NCI-H774 (cell line): ENCODE measurements around the gene APOL1.
A peak's percentile ranks its signal among the peaks of the same experiment; 100 is the strongest.
"Not testable (repeated sequence)": the region's sequence is repeated elsewhere in the genome, so short reads cannot be mapped to it uniquely, and the experiment has no call there.

Experiments used
- DNase-seq: peaks from one replicate; lab custom pipeline; 2025; lab: John Stamatoyannopoulos, UW

The APOL1 gene

GRCh38 chr22:36225333-36225922 is 27.5 kb upstream of the APOL1 start:
- DNase-seq = no peak

DNA sequence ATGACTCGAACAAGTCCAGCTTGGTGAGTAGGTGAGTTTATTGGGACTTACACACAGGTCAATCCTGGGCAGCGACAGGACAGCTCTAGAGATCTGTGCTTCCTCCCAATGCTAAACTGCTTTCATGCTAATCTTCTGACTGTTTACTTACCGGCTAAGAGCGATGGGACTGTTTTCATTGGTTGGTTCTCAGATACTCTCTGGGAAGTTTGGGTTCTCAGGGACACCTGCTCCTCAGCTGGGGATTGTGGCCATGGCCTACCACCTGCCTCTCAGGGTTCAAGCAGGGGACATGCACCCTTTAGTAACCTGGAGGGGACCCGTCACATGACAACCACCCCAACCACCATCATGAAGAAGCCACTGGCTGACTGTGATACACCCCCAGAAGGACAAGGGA is 26.7 kb upstream of the APOL1 start:
- no peak for DNase-seq

DNA sequence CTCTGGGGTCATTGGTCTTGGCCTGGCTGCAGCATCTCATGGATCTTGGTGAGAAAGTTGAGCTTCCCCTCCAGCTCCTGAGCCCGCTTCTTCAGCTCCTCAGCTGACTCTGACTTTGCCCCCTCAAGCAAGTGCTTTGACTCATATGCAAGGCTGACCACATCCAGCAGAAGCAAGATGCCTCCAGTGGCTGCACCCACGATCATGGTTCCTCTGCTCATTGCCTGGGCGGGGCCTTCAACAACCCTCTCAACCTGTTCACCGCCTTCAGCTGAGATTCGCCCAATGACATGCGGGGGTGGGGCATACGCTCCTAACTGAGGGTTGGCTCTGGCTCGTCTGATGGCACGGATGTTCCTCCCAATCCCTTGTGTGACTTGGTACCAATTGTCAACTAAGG is 25.5 kb upstream of the APOL1 start:
- no peak for DNase-seq

DNA sequence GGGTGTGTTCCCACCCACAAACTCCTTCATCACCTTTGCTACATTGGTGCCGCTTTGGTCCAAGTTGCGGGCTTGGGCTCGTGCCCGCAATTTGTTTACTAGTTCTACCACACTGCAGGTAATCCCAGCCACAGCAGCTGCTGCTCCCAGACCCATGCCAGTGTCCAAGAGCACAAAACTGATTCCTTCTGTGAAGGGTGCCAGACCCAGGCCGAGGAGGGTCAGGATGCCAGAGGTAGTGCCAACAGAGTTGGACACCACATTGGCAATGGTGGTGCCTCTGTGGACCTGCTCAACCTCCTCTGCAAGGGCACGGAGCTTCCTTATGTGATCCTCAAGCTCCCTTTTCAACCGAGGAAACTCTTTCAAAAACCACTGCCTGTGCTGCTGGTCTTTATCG is 25.1 kb upstream of the APOL1 start:
- no peak for DNase-seq

DNA sequence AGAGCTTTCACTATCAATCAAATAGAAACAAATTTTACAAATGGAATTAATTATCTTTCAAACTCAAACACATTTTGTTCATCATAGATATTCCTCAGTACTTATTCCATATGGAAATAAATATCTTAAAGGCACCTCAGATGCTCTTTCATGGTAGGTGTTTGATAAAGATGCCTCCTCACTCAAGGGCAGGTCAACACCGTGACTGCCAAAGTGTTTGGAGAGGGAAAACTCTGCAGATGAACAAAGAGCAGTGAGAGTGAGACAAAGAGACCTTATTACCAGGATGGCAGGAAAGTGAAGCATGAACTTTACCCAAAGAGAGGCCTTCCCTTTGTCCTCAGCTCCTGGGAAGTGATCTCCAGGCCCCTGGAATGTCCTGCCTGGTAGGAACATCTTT is 24.6 kb upstream of the APOL1 start:
- DNase-seq = not testable (repeated sequence)

DNA sequence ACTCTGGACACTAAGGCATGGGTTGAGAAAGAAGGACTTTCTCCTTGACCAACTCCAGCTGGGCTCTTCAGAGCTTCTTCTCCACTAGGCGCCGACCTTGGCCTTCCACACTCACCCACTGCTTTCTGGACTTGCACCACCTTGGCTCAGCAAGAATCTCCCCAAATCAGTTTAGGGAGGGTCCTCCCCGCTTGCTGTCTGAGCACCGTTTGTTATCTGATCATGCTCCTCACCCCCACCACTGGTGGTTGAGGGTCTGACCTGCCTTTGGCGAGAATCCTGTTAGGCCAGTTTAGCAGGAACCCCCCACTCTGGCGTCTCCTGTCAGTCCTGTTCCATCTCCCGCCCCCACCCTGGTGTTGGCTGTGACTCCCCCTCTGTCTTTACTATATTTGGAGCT is 24.0 kb upstream of the APOL1 start:
- no peak for DNase-seq

- DNase-seq = not testable (repeated sequence)
Observed at GRCh38 chr22:36229649-36230048, 23.3 kb upstream of the APOL1 start.

DNA sequence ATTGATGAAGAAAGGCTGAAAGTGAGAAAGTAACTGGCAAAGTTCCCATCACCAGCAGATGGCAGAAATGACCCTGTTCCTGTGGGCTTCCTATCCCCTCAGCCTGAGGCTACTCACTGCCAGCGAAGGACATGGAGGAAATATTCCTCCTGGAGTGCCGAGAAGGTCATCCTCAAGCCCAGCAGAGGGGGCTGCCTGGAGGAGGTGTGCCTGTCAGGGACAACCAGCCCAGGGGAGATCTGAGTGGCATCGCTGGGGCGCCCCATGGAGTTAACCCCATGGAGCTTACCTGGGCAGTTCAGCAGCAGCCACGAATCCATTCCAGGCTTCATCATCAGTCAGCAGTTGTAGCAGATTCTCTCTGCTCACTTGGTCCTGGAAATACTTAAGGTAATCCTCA is 21.9 kb upstream of the APOL1 start:
- DNase-seq = not testable (repeated sequence)

DNA sequence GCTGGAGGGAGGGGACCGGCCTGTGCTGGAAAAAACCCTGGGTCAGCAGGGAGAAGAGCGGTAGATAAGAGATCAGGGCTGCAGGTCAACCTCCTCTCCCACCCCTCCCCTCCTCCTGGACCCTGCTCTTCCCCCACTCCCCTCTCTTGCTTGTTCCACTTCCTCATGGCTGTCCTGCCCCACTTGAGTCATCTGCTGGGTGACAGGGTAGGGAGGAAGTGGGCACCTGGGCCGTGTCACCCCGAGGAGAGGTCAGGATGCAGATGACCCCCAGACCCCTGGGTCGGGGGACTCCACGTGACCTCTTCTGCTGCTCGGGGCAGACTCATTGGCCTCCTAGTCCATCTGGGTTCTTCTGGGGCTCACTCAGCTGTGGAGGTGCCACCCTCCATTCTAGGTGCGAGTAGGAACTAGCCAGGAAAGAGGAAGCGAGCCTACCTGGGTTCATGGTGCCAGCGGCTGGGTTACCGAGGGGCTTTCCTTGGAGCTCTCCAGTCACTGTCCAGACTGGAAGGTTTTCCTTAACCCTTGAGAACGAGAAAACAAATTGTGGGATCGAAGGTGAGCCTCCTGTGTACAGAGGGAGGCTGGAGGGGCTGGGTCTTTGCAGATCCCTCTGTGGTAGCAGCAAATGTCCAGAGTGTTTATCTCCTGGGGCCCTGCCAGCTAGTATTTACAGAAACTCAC is 20.1 kb upstream of the APOL1 start:
- DNase-seq = no peak

DNA sequence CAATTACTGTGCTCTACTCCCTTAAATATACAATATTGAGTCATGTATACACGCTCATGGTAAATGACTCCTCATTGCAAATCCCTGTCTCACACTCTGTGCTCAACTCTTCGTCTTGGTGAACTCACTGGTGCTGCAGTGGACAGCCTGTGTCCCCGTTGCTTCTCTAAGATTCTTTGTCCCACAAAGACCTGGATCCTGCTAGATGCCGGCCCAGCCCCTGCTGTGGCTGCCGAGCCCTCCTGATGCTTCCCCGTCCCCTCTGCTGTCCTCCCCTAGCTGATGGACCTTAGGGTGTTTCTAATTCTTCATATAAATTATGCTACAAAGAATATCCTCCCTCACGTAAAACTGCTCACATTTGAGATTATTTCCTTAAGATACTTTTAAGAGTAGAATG is 19.1 kb upstream of the APOL1 start:
- DNase-seq = no peak

DNA sequence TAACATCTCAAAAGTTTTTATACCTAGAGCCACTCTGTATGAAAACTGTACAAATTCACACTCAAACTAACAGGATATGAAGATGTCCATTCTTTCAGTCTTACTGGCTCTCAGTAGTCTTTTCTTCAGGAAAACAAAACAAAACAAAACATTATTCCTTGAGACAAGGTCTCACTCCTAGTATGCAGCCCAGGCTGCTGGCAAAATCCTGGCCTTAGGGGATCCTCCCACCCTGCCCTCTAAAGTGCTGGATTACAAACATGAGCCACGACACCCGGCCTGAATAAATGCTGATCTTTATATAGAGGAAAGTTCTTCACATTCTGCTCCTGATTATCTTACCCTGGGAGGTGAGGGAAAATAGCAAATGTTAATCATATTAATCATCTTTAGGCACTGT is 18.7 kb upstream of the APOL1 start:
- no peak for DNase-seq

- no peak for DNase-seq
Observed at GRCh38 chr22:36234919-36235318, 18.0 kb upstream of the APOL1 start.

DNA sequence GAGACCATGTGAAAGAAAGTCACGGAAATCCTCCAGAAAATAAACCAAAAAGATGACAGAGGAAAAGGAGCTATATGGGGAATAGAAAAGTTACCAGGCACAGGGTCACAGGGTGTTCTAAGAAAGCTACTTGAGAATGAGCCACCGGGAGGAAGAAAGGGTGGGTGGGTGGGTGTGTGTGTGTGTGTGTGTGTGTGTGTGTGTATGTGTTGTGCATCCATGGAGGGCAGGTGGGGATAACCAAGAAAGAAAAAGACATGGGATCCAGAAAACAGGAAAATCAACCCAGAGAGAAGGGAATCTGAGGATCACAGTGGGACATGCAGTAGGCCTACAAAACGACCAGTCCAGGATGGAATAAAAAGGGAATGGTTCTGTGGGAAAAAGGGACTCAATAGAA is 17.3 kb upstream of the APOL1 start:
- no peak for DNase-seq

- no peak for DNase-seq
Observed at GRCh38 chr22:36236388-36237319, 16.3 kb upstream of the APOL1 start.

DNA sequence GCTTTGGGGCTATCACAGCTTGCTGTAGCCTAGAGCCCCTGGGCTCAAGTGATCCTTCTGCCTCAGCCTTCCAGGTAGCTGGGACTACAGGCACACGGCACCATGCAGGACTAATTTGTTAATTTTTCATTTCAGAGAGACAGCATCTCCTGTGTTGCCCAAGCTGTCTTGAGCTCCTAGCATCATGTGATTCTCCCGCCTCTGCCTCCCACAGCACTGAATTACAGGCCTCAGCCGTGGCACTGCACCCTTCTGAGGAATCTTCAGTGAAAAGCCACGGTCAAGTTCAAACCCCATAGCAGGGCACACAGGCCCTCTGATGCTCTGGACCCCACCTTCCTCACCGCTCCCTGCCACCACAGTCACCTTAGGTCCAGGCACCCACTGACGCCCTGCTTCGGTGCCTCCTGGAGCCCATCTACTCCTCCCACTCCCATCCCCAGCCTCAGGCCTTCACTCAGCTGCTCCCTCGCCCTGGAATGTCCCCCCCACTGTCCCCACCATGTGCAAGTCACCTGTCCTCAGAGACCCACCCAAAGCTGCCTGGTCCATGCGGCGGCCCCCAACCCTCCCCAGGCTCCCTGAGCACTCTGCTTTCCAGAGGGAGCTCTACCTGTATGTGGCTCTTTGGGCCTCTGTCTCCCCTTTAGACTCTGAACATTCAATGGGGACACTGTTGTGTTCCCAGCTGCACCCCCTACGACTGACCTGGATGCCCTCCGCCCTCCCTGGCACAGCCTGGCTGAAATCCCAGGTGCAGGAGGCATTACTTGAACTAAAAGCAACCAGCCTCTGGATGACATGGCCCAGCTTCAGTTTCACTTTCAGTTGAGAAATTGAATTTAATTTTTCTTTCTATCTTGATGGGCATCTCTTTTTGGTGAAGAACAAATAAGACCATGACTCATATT is 15.2 kb upstream of the APOL1 start:
- DNase-seq = no peak

- no peak for DNase-seq
Observed at GRCh38 chr22:36238373-36239149, 14.4 kb upstream of the APOL1 start.

GRCh38 chr22:36239150-36239400 is 13.9 kb upstream of the APOL1 start:
- DNase-seq = no peak

GRCh38 chr22:36239401-36240171 is 13.3 kb upstream of the APOL1 start, which contains the start of gene APOL2:
APOL2 (minus strand) TSS chr22:36239527; CDS start chr22:36233162, 6,365 bp downstream.
- DNase-seq = peak; percentile 61

DNA sequence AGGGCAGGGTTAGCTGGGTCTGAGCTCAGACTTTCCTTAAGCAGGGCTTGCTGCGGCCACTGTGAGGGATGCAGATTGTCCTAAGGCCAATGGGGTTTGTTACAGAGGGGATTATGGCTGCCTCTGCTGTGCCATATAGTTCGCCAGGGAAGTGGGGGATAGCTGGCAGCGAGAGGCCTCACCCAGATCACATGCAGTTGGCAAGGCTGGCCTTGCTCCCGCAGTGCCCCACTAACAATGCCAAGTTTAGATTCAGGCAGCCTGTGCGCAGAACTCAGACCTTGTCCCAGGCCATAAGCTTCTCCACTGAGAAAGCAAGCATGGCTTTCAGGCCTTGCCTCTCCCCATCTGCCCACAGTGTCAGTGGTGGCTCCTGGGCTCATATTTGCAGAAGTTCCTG is 8.9 kb upstream of the APOL1 start:
- DNase-seq = no peak
